Spleen (tissue), 11 donors: ENCODE measurements around the gene SUN2. TPM values are rescaled to one million over a fixed set of nuclear protein-coding genes. Genes with fewer than 3 reads are reported as not detected.
A peak's percentile ranks its signal among the peaks of the same experiment; 100 is the strongest.

ENCODE experiments used
- DNase-seq: peaks from one replicate; pipeline ENCODE4 v3.0.0-alpha.2; 2020
- H3K27ac ChIP-seq, 8 donors: fragments of 200-600 bp; sonication (generic) in 7 of 8; 1 replicate in 4 of 8; 2 replicates in 4 of 8; pipeline versions ENCODE4 v1.5.0 to v1.8.0; 2016 to 2021; ENCODE audit warnings: inconsistent platforms in 4 of 8, mild to moderate bottlenecking in 4 of 8, moderate library complexity in 1 of 8
- H3K27me3 ChIP-seq, 7 donors: fragments of 200-600 bp; sonication (generic) in 6 of 7; replicated peaks in 1 of 7; 1 replicate in 4 of 7; 2 replicates in 3 of 7; pipeline versions ENCODE4 v1.5.0 to v1.8.0; 2016 to 2021; ENCODE audit warnings: inconsistent platforms in 3 of 7, mild to moderate bottlenecking in 1 of 7
- H3K36me3 ChIP-seq, 6 donors: fragments of 200-600 bp; sonication (generic) in 5 of 6; 1 replicate in 4 of 6; 2 replicates in 2 of 6; pipeline versions ENCODE4 v1.5.0 to v1.8.0; 2016 to 2021; ENCODE audit warnings: inconsistent platforms in 2 of 6
- H3K4me1 ChIP-seq, 6 donors: fragments of 200-600 bp; sonication (generic) in 5 of 6; 1 replicate in 3 of 6; 2 replicates in 3 of 6; pipeline versions ENCODE4 v1.5.0 to v1.8.0; 2016 to 2021; ENCODE audit warnings: inconsistent platforms in 3 of 6
- H3K4me3 ChIP-seq, 8 donors: fragments of 200-600 bp; sonication (generic) in 7 of 8; 1 replicate in 4 of 8; 2 replicates in 4 of 8; pipeline versions ENCODE4 v1.5.0 to v1.8.0; 2016 to 2021; ENCODE audit warnings: inconsistent platforms in 4 of 8, mild to moderate bottlenecking in 4 of 8, moderate library complexity in 2 of 8
- H3K9me3 ChIP-seq, 8 donors: fragments of 200-600 bp; sonication (generic) in 7 of 8; 1 replicate in 4 of 8; 2 replicates in 4 of 8; pipeline versions ENCODE4 v1.5.0 to v1.8.0; 2016 to 2021; ENCODE audit warnings: inconsistent platforms in 4 of 8
- CTCF ChIP-seq, 11 experiments: fragments of 200-600 bp in 7 of 11; fragments of 450-650 bp in 4 of 11; sonication (generic) in 4 of 11; IDR thresholded peaks in 8 of 11; conservative IDR thresholded peaks in 3 of 11; 1 replicate in 7 of 11; 2 replicates in 4 of 11; pipeline versions ENCODE4 v1.4.0 to v1.8.0; 2016 to 2021; ENCODE audit warnings: antibody characterized with exemption in 11 of 11, inconsistent platforms in 4 of 11, mild to moderate bottlenecking in 1 of 11
- POLR2A ChIP-seq, 3 donors: fragments of 450-650 bp; IDR thresholded peaks; one replicate each; pipeline ENCODE4 v1.5.1; 2017; ENCODE audit warnings: antibody characterized with exemption in 3 of 3, mild to moderate bottlenecking in 1 of 3
- POLR2AphosphoS5 ChIP-seq, 3 donors: sonication (generic); formaldehyde crosslinking; IDR thresholded peaks; one replicate each; pipeline ENCODE4 v1.5.1; 2017; ENCODE audit warnings: antibody characterized with exemption in 3 of 3
- WGBS, 5 donors: extraction: QIAGEN DNeasy Blood & Tissue Kit in 3 of 5; methylation state at CpG; one replicate each; pipeline versions ENCODE4 v1.1.5 to v1.1.7; 2013 to 2018; 5-methylcytosine and 5-hydroxymethylcytosine counted together
- intact Hi-C: fragments of 100-400 bp; cut with DNase I; formaldehyde crosslinking; loops from one replicate; pipeline ENCODE4 v1.15.0; 2023; ENCODE audit warnings: low total_unique reads
- polyA plus RNA-seq, 3 donors: library from polyadenylated mRNA; stranded (reverse); fragments of 200-250 nt; gene quantifications; one replicate each; pipeline ENCODE4 v1.2.1, GENCODE V29; 2013
- total RNA-seq, 7 donors: library from RNA; depleted of rRNA in 3 of 7; stranded (reverse); fragments of >200 nt in 3 of 7; fragmentation: NEBNext Ultra II Directional in 4 of 7; extraction: Animal tissue kit (Norgen Biotek cat#: 25700) in 4 of 7; gene quantifications; one replicate each; pipeline versions ENCODE4 v1.1.0 to v1.2.1, GENCODE V29; 2016 to 2021
- donor health status: healthy with polysubstance abuse.
- donor health status: DM: no; HTN: no; CAD: no; lungs with moderate emphysema.
- donor health status: DM: no; HTN: no; CAD: no.
- donor health status: Bipolar disorder and iron deficiency.
- donor health status: healthy.
- donor health status: DM: no; HTN: no; CAD: no.
- donor health status: DM: yes; HTN: yes; CAD: no.

Gene SUN2
- total and polyA plus RNA-seq, 10 donors: 35.4 to 455 (median 208) TPM

- H3K4me1 ChIP-seq: peaks cover 38 to 63% (median 51%) of the 10 kb centered on the region in 6 donors
- TF ChIP-seq CTCF (IDR thresholded peaks at IDR 0.05 in 8 of 11, conservative IDR thresholded peaks at IDR 0.05 in 3 of 11) (no peak), POLR2AphosphoS5 (IDR thresholded peaks at IDR 0.05) (no peak), POLR2A (IDR thresholded peaks at IDR 0.05) (no peak)
- H3K27me3 ChIP-seq: no peaks in the 10 kb centered on the region
- 70 to 86% (median 76%) methylated on average over 3 of the region's 3 CpGs for WGBS, 5 donors
- DNase-seq: no peak
- no peaks in the 10 kb centered on the region for H3K9me3 ChIP-seq
- no peak overlapping the region for H3K4me3 ChIP-seq
- peaks cover 0 to 49% (median 8%) of the 10 kb centered on the region in 6 donors for H3K36me3 ChIP-seq
- intact Hi-C loops: no loop called here
- no peak overlapping the region for H3K27ac ChIP-seq
Measured at GRCh38 chr22:38694940-38695339, 60.9 kb downstream of the SUN2 start.

GRCh38 chr22:38694049-38694448, 61.7 kb downstream of the SUN2 start:
- 66 to 75% (median 71%) methylated on average over 2 of the region's 2 CpGs for WGBS, 5 donors
- intact Hi-C loops: no loop called here
- TF ChIP-seq POLR2A (IDR thresholded peaks at IDR 0.05): no peak
- no peak for TF ChIP-seq POLR2AphosphoS5 (IDR thresholded peaks at IDR 0.05)
- no peak for TF ChIP-seq CTCF (IDR thresholded peaks at IDR 0.05 in 8 of 11, conservative IDR thresholded peaks at IDR 0.05 in 3 of 11)
- H3K27me3 ChIP-seq: no peaks in the 10 kb centered on the region
- peak overlapping the region in 1 of 8 donors; percentile 14 for H3K27ac ChIP-seq
- peaks cover 29 to 59% (median 44%) of the 10 kb centered on the region in 6 donors for H3K4me1 ChIP-seq
- no peak for DNase-seq
- no peak overlapping the region for H3K4me3 ChIP-seq
- H3K9me3 ChIP-seq: no peaks in the 10 kb centered on the region
- peaks cover 0 to 58% (median 13%) of the 10 kb centered on the region in 6 donors for H3K36me3 ChIP-seq

- intact Hi-C loops: no loop called here
- no peak for DNase-seq
- 75 to 93% (median 86%) methylated on average over 1 of the region's 1 CpG for WGBS, 5 donors
- Histone ChIP-seq H3K27me3 (no peaks in the 10 kb centered on the region), H3K27ac (no peak overlapping the region), H3K9me3 (no peaks in the 10 kb centered on the region), H3K4me3 (no peak overlapping the region), H3K36me3 (peaks cover 0 to 98% (median 54%) of the 10 kb centered on the region in 6 donors), H3K4me1 (peaks cover 0 to 17% (median 7%) of the 10 kb centered on the region in 6 donors)
- no peak for TF ChIP-seq POLR2AphosphoS5 (IDR thresholded peaks at IDR 0.05)
- no peak for TF ChIP-seq POLR2A (IDR thresholded peaks at IDR 0.05)
- no peak for TF ChIP-seq CTCF (IDR thresholded peaks at IDR 0.05 in 8 of 11, conservative IDR thresholded peaks at IDR 0.05 in 3 of 11)
Measured at GRCh38 chr22:38689651-38690050, 66.1 kb downstream of the SUN2 start.

- DNase-seq: no peak
- Histone ChIP-seq H3K36me3 (peaks cover 0 to 81% (median 65%) of the 10 kb centered on the region in 6 donors), H3K27me3 (no peaks in the 10 kb centered on the region)
Measured at GRCh38 chr22:38685761-38686160, 70.0 kb downstream of the SUN2 start.

More at GRCh38 chr22:38685761-38686160, 70.0 kb downstream of the SUN2 start:
- peaks cover 6 to 31% (median 16%) of the 10 kb centered on the region in 6 donors for H3K4me1 ChIP-seq
- intact Hi-C loops: no loop called here
- no peak overlapping the region for H3K27ac ChIP-seq
- TF ChIP-seq POLR2A (IDR thresholded peaks at IDR 0.05) (no peak), POLR2AphosphoS5 (IDR thresholded peaks at IDR 0.05) (no peak), CTCF (IDR thresholded peaks at IDR 0.05 in 8 of 11, conservative IDR thresholded peaks at IDR 0.05 in 3 of 11) (no peak)
- H3K4me3 ChIP-seq: no peak overlapping the region
- 90 to 100% (median 92%) methylated on average over 1 of the region's 1 CpG for WGBS, 5 donors
- H3K9me3 ChIP-seq: no peaks in the 10 kb centered on the region
